ENCODE measurements around the gene SIDT1. TPM values are rescaled to one million over a fixed set of nuclear protein-coding genes. Genes with fewer than 3 reads are reported as not detected.

Gene SIDT1
- total RNA-seq, 1 experiment from 2014 or later = 0.22 TPM

DNA sequence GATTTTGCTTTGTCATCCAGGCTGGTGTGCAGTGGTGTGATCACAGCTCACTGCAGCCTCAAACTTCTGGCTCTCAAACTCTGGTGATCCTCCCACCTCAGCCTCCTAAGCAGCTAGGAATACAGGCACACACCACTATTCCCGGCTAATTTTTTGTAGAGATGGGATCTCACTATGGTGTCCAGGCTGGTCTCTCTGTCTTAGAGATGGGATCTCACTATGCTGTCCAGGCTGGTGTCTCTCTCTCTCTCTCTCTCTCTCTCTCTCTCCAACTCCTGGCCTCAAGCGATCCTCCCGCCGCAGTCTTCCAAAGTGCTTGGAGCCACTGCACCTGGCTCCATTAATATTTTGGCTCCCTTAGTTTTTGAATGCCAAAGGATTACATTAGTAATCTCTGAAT is 146.4 kb downstream of the SIDT1 start:
- Mint-ChIP-seq H3K36me3 (peaks cover 12% of the 10 kb centered on the region), H3K4me3 (no peak overlapping the region), H3K27me3 (ENCODE audit: low read depth) (no peaks in the 10 kb centered on the region), H3K9me3 (peaks cover 14% of the 10 kb centered on the region), H3K27ac (no peak overlapping the region), H3K4me1 (peaks cover 15% of the 10 kb centered on the region)
- TF ChIP-seq, protein P1, sequence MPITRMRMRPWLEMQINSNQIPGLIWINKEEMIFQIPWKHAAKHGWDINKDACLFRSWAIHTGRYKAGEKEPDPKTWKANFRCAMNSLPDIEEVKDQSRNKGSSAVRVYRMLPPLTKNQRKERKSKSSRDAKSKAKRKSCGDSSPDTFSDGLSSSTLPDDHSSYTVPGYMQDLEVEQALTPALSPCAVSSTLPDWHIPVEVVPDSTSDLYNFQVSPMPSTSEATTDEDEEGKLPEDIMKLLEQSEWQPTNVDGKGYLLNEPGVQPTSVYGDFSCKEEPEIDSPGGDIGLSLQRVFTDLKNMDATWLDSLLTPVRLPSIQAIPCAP (CRISPR knock-in tag; IDR thresholded peaks at IDR 0.05) = no peak
- peak; percentile 76; the same call in 1 of the 2 replicates for TF ChIP-seq ZNF121 (CRISPR knock-in tag; IDR thresholded peaks at IDR 0.05)
- DNase-seq (ENCODE audit: low spot score) = no peak
- POLR2A ChIA-PET = no interaction called here
- CTCF ChIA-PET = no interaction called here
- no peak for ATAC-seq

Small RNA genes within 50 kb of the gene (microRNA-seq; reads per million reads assigned to microRNA genes)
- gene MIR4446 (ENCODE audit: borderline number of aligned reads) = not detected

Other genes with a start within 250 kb of the SIDT1 start
- 0.90 to 1.0 TPM (median 0.94 TPM) in 3 replicates for gene CFAP44, start 91.1 kb upstream of the SIDT1 start, total RNA-seq (2021)
- gene SPICE1, start 17.4 kb upstream of the SIDT1 start, total RNA-seq (2021) = 16.8 to 19.7 TPM (median 17.7 TPM) in 3 replicates
- gene USF3, start 164.1 kb downstream of the SIDT1 start, total RNA-seq (2021) = 14.8 to 16.4 TPM (median 15.9 TPM) in 3 replicates
- 170 to 193 TPM (median 175 TPM) in 3 replicates for gene NAA50, start 213.7 kb downstream of the SIDT1 start, total RNA-seq (2021)
- gene ATP6V1A, start 214.5 kb downstream of the SIDT1 start, total RNA-seq (2021) = 85.6 to 90.7 TPM (median 88.9 TPM) in 3 replicates